GM12874 (cell line): ENCODE measurements around the gene ARHGAP40.

Experiments used
- CTCF ChIP-seq: IDR thresholded peaks from 2 replicates; pipeline ENCODE4 v1.5.1; 2011; ENCODE audit warnings: low read depth, mild to moderate bottlenecking, control low read depth, low read length, moderate library complexity; ENCODE audit not compliant: insufficient read depth

Gene ARHGAP40

GRCh38 chr20:38626921-38627659 is 25.5 kb downstream of the ARHGAP40 start:
- no peak for TF ChIP-seq CTCF

GRCh38 chr20:38628580-38629470 is 27.2 kb downstream of the ARHGAP40 start:
- TF ChIP-seq CTCF: no peak

- no peak for TF ChIP-seq CTCF
Measured at GRCh38 chr20:38629979-38630378, 28.4 kb downstream of the ARHGAP40 start.

- TF ChIP-seq CTCF: no peak
Measured at GRCh38 chr20:38630727-38631126, 29.1 kb downstream of the ARHGAP40 start.

GRCh38 chr20:38631155-38632022 is 29.8 kb downstream of the ARHGAP40 start:
- TF ChIP-seq CTCF: no peak

GRCh38 chr20:38633577-38634093 is 32.0 kb downstream of the ARHGAP40 start:
- TF ChIP-seq CTCF: peak; percentile 95
